PFSK-1 (cell line): ENCODE measurements around the gene LPAR1.

Experiments used
- FOXP2 ChIP-seq: optimal IDR thresholded peaks from 2 replicates; pipeline ENCODE3; 2011; ENCODE audit warnings: borderline replicate concordance, control low read depth, inconsistent platforms; ENCODE audit not compliant: insufficient read depth; ENCODE audit errors: extremely low read length, extremely low read depth
- POLR2AphosphoS5 ChIP-seq: IDR thresholded peaks from 2 replicates; pipeline ENCODE4 v1.6.1; 2012; ENCODE audit warnings: low read depth, mild to moderate bottlenecking, control low read depth, low read length, moderate library complexity
- SIN3A ChIP-seq: IDR thresholded peaks from 2 replicates; pipeline ENCODE4 v1.6.1; 2012; ENCODE audit warnings: mild to moderate bottlenecking, low read length, moderate library complexity, borderline replicate concordance; ENCODE audit not compliant: insufficient read depth
- TAF1 ChIP-seq: IDR thresholded peaks from 2 replicates; pipeline ENCODE4 v1.6.1; 2012; ENCODE audit warnings: low read length, control low read depth, borderline replicate concordance; ENCODE audit not compliant: insufficient read depth
- TF ChIP-seq, protein P1 (sequence below), 2 experiments: IDR thresholded peaks; 2 replicates each; pipeline versions ENCODE4 v1.6.1 to v1.8.0; 2011 to 2012; ENCODE audit warnings: low read depth in 2 of 2, low read length in 2 of 2, control low read depth in 1 of 2, inconsistent platforms in 1 of 2, mild to moderate bottlenecking in 1 of 2, moderate library complexity in 1 of 2; ENCODE audit not compliant: insufficient read depth in 1 of 2

LPAR1 gene

DNA sequence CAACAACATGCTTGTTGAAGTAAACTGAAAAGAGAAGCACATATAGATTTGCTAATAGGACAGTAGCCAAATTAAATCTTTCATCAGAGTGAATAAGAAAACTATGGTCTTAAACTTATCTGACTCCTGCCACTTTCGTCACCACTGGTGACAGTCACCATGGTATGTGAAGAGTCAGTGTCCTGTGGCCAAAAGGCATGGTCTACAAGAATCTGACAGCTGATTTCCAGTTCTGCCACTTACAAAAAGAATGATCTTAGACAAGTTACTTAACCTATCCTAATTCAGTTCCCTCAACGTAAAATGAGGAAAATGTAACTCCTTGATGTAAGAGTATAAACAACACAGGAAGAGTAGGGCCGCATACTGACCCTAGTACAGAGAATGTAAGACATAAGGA is 102.0 kb downstream of the LPAR1 start:
- TF ChIP-seq SIN3A = no peak
- no peak for TF ChIP-seq POLR2AphosphoS5

DNA sequence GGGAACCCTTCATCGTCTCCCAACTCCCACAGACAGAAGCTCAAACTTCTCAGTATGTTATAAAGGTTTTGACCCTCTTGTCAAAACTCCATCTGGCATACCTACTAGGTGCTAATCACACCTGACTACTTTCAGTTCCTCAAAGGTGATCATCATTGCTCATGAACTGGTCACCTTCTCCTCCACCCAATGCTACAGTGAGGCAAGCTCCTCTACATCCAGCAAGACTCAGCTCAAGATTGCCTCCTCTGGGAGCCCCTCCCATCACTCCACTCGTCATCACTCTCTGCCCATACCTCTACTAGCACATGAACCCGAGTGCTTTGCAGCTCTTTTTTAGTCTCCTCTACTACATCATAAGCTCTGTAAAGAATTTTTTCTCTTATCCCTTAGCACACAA is 102.4 kb downstream of the LPAR1 start:
- TF ChIP-seq FOXP2 (no peak), SIN3A (no peak), POLR2AphosphoS5 (no peak)
- TF ChIP-seq, protein P1, sequence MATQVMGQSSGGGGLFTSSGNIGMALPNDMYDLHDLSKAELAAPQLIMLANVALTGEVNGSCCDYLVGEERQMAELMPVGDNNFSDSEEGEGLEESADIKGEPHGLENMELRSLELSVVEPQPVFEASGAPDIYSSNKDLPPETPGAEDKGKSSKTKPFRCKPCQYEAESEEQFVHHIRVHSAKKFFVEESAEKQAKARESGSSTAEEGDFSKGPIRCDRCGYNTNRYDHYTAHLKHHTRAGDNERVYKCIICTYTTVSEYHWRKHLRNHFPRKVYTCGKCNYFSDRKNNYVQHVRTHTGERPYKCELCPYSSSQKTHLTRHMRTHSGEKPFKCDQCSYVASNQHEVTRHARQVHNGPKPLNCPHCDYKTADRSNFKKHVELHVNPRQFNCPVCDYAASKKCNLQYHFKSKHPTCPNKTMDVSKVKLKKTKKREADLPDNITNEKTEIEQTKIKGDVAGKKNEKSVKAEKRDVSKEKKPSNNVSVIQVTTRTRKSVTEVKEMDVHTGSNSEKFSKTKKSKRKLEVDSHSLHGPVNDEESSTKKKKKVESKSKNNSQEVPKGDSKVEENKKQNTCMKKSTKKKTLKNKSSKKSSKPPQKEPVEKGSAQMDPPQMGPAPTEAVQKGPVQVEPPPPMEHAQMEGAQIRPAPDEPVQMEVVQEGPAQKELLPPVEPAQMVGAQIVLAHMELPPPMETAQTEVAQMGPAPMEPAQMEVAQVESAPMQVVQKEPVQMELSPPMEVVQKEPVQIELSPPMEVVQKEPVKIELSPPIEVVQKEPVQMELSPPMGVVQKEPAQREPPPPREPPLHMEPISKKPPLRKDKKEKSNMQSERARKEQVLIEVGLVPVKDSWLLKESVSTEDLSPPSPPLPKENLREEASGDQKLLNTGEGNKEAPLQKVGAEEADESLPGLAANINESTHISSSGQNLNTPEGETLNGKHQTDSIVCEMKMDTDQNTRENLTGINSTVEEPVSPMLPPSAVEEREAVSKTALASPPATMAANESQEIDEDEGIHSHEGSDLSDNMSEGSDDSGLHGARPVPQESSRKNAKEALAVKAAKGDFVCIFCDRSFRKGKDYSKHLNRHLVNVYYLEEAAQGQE (IDR thresholded peaks at IDR 0.05; ENCODE audit: insufficient read depth in 1 of 2, low read depth in 2 of 2, low read length in 2 of 2) = no peak

DNA sequence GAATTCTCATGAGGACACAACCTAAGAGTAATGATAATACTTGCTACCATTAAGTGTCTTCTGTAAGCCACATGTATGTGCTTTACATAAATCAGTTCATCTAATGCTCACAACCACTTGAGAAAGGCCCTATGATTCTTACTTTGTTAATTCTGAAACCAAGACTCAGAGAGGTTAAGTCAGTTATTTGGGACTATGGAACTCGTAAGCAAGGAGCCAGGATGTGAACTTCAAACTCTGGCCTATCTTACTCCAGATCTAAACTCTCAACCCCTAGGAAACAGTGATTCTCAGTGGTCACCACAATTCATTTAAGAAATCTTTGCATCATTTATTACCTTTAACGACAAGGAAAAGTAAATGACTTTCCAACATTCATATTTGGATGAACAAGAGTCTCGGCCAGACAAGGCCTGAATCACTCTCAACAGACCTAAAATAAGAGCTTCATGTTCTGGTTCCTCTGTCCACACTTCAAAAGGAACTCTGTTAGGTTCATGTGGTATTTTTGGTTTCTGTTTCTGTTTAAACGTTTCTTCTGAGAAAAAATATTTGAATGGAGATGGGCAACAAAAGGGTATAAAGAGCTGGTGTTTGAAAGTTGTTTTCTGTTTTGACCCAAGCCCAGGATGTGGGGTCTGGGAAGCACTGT is 104.8 kb downstream of the LPAR1 start:
- TF ChIP-seq SIN3A (no peak), TAF1 (no peak)

DNA sequence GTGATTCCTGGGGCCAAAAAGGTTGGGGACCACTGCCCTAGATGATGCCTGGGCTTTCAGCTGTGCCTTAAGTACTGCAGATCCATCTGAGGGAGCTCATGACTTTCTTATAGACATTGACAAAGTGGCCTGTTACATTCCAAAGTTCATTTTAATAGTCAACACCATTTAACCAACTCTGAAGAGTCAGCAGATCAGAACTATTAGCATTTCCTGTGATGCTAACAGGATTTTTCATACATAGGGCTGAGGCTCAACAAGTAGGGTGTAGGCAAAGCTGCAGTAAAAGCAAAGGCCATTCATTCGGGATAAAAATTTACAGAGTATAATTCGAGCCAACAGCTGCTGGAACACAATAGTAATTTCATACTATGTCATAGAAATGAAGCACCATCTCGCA is 105.4 kb downstream of the LPAR1 start:
- TF ChIP-seq TAF1 (no peak), SIN3A (no peak), FOXP2 (no peak), POLR2AphosphoS5 (no peak)
- TF ChIP-seq, protein P1 (IDR thresholded peaks at IDR 0.05; ENCODE audit: insufficient read depth in 1 of 2, low read depth in 2 of 2, low read length in 2 of 2) = no peak

DNA sequence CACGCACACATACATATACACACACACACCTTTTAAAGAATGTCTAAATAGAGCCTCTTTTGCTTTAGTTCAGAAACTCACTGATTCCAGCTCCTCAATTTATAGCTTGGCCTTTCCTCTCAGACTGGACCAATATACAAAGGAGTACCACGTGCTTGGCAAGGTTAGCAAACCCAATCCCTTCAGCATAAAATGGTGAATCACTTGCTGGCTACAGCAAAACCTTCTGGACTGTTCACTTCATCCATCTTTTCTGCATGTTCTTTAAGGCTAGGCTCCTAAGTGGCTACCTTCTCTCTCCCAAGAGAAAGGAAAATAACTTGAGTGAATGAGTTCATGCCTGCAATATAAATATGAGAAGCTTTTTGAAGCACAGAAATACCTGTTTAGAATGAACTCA is 109.7 kb downstream of the LPAR1 start:
- TF ChIP-seq TAF1 (no peak), POLR2AphosphoS5 (no peak), FOXP2 (no peak), SIN3A (no peak)
- TF ChIP-seq, protein P1 (IDR thresholded peaks at IDR 0.05; ENCODE audit: insufficient read depth in 1 of 2, low read depth in 2 of 2, low read length in 2 of 2) = no peak

DNA sequence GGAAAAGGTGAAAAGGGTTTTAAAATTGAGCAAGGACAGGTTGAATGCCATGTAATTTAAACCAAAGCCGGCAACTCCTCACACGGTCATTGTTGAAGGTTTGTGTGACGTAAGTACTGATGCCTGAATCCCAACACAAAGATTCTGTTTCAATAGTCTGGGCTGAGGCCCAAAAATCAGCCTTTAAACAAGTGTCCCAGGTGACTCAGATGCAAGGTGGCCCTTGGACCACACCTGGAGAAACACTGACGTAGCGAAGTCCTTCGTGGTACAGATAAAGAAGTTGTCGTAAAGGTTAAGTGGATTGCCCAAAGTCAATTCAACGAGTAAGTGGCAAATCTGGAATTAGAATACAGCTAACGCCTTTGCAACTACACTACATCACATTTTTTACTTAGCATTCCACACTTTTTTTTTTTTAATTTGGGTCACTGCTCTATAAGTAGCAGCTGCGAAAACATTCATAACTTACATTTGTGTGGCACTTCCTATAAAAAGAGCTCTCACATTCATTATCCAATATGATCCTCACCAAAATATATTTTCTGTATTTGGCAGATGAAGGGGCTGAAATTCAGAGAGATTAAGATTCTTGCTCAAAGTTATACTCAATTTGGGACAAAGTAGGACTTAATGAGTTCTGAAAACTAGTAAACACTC is 111.3 kb downstream of the LPAR1 start:
- TF ChIP-seq SIN3A = no peak
- no peak for TF ChIP-seq TAF1

DNA sequence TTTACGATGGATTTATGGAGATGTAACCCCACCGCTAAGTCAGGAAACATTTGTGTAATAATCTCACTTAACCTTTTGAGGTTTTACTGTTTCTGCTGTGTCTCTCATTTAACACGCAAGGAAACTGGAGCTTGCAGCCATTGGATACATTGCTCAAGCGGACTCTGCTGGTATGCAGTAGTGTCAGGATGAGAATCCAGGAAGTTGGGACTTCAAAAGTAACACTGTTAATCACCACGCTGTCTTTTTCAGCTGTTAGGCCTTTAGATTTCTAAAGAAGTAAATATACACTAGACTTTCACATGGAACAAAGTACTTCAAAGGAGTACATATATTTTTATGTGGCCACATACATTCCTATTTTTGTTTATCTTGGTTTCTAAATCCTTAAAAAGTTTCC is 114.7 kb downstream of the LPAR1 start:
- TF ChIP-seq TAF1 = no peak

DNA sequence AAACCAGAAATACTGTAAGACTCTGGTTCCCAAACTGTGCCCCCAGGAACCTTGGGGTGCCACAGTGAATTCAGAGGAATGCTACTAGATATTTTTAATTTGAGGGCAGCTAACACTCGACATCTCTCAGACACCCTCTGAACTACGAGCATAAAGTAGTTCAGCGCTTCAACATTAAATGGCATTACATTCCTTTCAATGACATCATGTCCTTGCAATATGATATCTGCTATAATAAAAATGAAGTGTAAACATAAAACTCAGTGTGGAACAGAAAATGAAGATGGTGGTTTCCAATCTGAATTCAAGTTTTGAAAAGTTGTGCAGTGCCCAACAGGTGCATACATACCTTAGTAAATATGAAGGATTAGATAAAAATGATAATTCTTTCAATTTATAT is 116.1 kb downstream of the LPAR1 start:
- TF ChIP-seq, protein P1 (IDR thresholded peaks at IDR 0.05; ENCODE audit: insufficient read depth in 1 of 2, low read depth in 2 of 2, low read length in 2 of 2) = no peak
- no peak for TF ChIP-seq SIN3A
- no peak for TF ChIP-seq FOXP2
- TF ChIP-seq POLR2AphosphoS5 = no peak
- TF ChIP-seq TAF1 = no peak
